ENCODE results near the gene KCP. TPM values are rescaled to one million over a fixed set of nuclear protein-coding genes. Genes with fewer than 3 reads are reported as not detected.

Gene KCP
- polyA plus RNA-seq, 1 donor (not counting 4 experiments of a cell fraction or from before 2014, with no cell fraction given): not detected

- no peak for FAIRE-seq
- Histone ChIP-seq H2AFZ (ENCODE audit: control insufficient read depth, low read length) (no peak overlapping the region), H3K9me1 (ENCODE audit: control insufficient read depth, extremely low read depth, insufficient read depth, low read length) (no peaks in the 10 kb centered on the region), H3K9me3 (ENCODE audit: control insufficient read depth, low read depth, low read length) (no peaks in the 10 kb centered on the region), H3K9ac (ENCODE audit: control insufficient read depth, extremely low read depth, insufficient read depth, low read length) (no peak overlapping the region), H3K36me3 (ENCODE audit: control insufficient read depth in 2 of 2, extremely low read depth in 1 of 2, insufficient read depth in 2 of 2, low read length in 2 of 2) (no peaks in the 10 kb centered on the region), H3K4me3 (ENCODE audit: control insufficient read depth in 2 of 3, extremely low read depth in 1 of 3, insufficient read depth in 2 of 3, low read depth in 1 of 3, low read length in 3 of 3) (no peak overlapping the region), H3K4me2 (ENCODE audit: control insufficient read depth, extremely low read depth, insufficient read depth, low read depth, low read length) (no peak overlapping the region), H3K27me3 (ENCODE audit: control insufficient read depth, extremely low read depth, insufficient read depth, low read length) (peaks cover 16% of the 10 kb centered on the region), H3K27ac (ENCODE audit: control insufficient read depth, insufficient read depth, low read length) (no peak overlapping the region), H3K4me1 (ENCODE audit: control insufficient read depth, extremely low read depth, insufficient read depth, low read length) (no peaks in the 10 kb centered on the region), H3K79me2 (ENCODE audit: control insufficient read depth, insufficient read depth, low read length) (no peaks in the 10 kb centered on the region), H4K20me1 (ENCODE audit: control insufficient read depth, extremely low read depth, insufficient read depth, low read length) (no peaks in the 10 kb centered on the region)
- DNase-seq (ENCODE audit: low read depth, low spot score): no peak
- dilution Hi-C loops (cut with MboI; ENCODE audit: extremely low pct_ligation_motif_present, low sequenced_read_pairs): no loop called here
- TF ChIP-seq CTCF (optimal IDR thresholded peaks at IDR 0.05 in 1 of 3, IDR thresholded peaks at IDR 0.05 in 1 of 3, conservative IDR thresholded peaks at IDR 0.05 in 1 of 3; ENCODE audit: extremely low read depth in 1 of 3, insufficient read depth in 2 of 3, low read length in 3 of 3): no peak
- no peak for TF ChIP-seq EZH2 (IDR thresholded peaks at IDR 0.05; ENCODE audit: low read length)
Observed at GRCh38 chr7:128931190-128931798, 20.8 kb upstream of the KCP start.

GRCh38 chr7:128928882-128929788 lies 18.6 kb upstream of the KCP start:
- H3K9me1 ChIP-seq (ENCODE audit: control insufficient read depth, extremely low read depth, insufficient read depth, low read length): no peaks in the 10 kb centered on the region
- H3K27ac ChIP-seq (ENCODE audit: control insufficient read depth, insufficient read depth, low read length): no peak overlapping the region
- no peaks in the 10 kb centered on the region for H3K4me1 ChIP-seq (ENCODE audit: control insufficient read depth, extremely low read depth, insufficient read depth, low read length)
- TF ChIP-seq CTCF (optimal IDR thresholded peaks at IDR 0.05 in 1 of 3, IDR thresholded peaks at IDR 0.05 in 1 of 3, conservative IDR thresholded peaks at IDR 0.05 in 1 of 3; ENCODE audit: extremely low read depth in 1 of 3, insufficient read depth in 2 of 3, low read length in 3 of 3) (no peak), EZH2 (IDR thresholded peaks at IDR 0.05; ENCODE audit: low read length) (no peak)
- no peaks in the 10 kb centered on the region for H4K20me1 ChIP-seq (ENCODE audit: control insufficient read depth, extremely low read depth, insufficient read depth, low read length)
- no peak overlapping the region for H3K4me2 ChIP-seq (ENCODE audit: control insufficient read depth, extremely low read depth, insufficient read depth, low read depth, low read length)
- dilution Hi-C loops (cut with MboI; ENCODE audit: extremely low pct_ligation_motif_present, low sequenced_read_pairs): no loop called here
- H3K27me3 ChIP-seq (ENCODE audit: control insufficient read depth, extremely low read depth, insufficient read depth, low read length): peaks cover under 1% of the 10 kb centered on the region
- H3K9me3 ChIP-seq (ENCODE audit: control insufficient read depth, low read depth, low read length): no peaks in the 10 kb centered on the region
- H3K36me3 ChIP-seq (ENCODE audit: control insufficient read depth in 2 of 2, extremely low read depth in 1 of 2, insufficient read depth in 2 of 2, low read length in 2 of 2): no peaks in the 10 kb centered on the region
- H3K4me3 ChIP-seq (ENCODE audit: control insufficient read depth in 2 of 3, extremely low read depth in 1 of 3, insufficient read depth in 2 of 3, low read depth in 1 of 3, low read length in 3 of 3): no peak overlapping the region
- H3K9ac ChIP-seq (ENCODE audit: control insufficient read depth, extremely low read depth, insufficient read depth, low read length): no peak overlapping the region
- no peak for FAIRE-seq
- no peak overlapping the region for H2AFZ ChIP-seq (ENCODE audit: control insufficient read depth, low read length)
- DNase-seq (ENCODE audit: low read depth, low spot score): no peak
- no peaks in the 10 kb centered on the region for H3K79me2 ChIP-seq (ENCODE audit: control insufficient read depth, insufficient read depth, low read length)

All from keratinocyte (primary cell).